HG02973 (cell line): ENCODE measurements around the gene DOCK4.

Experiments used
- ATAC-seq: cut with Tn5 transposase; IDR thresholded peaks from one replicate; pipeline ENCODE4 v1.9.1; 2021; ENCODE audit warnings: moderate library complexity; ENCODE audit not compliant: unreplicated experiment

The DOCK4 gene

DNA sequence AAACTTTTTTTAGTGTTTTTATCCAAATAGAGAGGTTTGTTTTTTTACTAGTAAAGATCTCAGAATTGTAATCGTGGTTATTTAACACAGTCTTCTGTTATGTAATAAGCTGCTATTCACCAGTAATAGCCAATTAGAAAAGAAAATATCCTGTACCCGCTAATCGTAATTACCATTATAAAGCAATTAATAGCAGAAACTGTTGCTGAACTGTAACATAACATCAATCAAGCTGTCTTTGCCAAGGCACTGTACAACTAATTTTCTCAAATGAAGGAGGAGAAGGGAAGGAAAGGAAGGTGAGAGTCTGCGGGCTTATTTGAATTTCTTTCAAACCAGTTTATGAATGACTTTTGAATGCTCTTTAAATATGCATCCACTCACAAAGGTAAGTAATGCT lies 9.6 kb upstream of the DOCK4 start:
- no peak for ATAC-seq

DNA sequence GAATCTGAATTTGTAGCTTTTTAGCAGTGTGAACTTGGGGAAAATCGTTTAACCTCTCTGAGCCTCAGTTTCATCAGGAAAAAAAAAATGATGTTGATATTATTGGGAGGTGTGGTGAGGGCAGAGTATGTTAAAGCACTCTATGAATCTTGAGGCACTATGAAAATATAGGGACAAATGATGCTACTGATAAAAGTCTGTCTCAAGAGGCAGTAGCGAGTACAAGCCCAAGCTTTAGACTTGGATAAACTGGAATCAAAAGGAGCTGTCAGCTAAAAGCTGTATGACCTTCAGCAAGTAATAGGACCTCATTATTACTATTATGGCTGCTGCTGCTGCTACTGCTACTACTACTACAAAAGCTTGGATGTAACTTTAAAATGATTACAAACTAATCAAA lies 8.7 kb upstream of the DOCK4 start:
- ATAC-seq = no peak

DNA sequence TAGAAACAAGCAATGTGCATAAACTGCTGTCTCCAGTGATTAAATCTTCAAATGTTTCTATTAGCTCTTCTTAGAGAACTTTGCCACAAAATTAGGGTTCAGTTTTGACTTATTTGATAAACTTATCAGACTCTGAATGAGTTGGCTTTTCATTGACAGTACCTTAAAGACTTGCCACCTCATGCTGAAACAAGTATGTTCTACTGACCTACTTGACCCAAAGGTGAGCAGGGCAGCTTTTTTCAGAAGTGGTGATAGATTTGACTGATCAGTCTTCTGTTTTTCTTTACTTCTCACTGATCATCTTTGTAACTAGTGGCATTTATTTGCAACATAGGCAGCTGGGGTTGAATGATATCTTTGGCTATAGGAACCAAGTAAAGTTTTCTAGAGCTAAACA lies 8.1 kb upstream of the DOCK4 start:
- no peak for ATAC-seq

DNA sequence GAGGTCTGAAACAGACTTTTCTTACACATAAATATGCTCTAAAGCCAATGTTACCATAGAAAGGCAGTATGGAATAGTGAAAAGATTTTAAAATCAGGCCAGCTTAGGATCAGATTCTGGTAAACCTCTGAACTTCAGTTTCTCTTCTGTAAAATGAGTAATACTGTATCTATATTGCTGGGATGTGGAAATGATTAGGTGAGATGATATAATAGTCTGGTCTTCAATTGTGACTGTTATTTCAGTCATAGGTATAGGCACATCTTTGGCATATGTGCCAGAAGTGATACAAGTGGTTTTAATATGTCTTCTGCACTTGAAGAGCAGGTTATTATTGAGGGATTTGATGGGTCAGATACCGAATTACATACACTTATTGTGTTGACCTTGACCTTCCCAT lies 7.5 kb upstream of the DOCK4 start:
- no peak for ATAC-seq

DNA sequence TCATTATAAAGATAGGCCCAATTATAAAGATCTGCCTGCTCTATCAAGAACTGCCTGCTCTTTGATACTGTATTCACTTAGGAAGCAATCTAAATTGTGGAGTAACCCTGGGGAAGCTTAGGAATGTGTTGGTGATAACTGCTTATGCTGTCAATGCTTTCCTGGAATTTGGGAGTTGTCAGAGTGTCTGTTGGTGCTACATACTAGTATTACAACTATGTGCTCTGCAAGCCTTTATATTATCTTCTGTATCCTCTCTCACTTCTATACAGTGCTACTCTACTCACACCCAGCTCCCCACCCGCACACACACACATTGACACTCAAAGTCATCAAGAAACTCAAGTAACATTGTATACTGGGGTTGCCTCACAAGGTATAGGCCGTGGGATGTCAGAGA lies 6.4 kb upstream of the DOCK4 start:
- ATAC-seq = no peak

DNA sequence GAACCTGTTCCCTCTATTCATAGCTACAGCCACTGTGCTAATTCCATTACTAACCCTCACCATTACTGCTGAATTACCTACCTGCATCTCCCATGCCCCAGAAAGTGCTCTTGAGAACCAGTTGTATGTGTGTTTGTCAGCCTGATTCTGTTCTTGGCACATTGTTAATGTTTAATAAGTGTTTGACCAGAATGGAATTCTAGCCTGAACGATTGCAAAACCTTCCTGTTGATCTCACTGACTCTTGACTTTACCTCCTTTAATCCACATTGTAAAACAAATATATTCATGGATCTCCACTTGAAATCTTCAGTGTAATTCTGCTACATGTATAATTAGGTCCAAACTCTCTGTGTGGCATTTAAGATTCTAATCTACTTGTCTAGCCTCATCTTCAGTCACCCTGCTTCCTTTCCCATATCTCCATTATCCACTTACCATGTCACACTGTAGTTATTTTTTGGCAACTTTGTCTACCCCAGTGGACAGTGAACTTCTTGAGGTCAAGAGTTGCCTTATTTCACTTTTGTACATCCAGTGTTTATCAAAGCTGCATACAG lies 5.2 kb upstream of the DOCK4 start:
- no peak for ATAC-seq

DNA sequence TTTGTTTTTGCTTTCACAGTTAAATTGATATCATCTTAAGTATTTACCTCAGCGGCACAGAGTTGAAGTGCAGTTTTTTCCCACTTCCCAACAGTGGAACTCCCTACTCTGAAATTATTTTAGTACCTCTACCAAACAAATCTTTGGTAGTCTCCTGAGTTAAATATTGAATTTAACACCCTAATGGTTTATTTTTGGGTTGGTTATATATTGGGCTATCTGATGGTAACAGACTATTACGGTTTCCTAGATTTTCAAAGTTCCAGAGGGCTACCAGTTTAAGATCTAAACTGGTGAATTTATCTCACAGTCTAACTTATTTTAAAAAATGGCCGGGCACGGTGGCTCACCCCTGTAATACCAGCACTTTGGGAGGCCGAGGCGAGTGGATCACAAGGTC lies 1.6 kb upstream of the DOCK4 start:
- no peak for ATAC-seq

DNA sequence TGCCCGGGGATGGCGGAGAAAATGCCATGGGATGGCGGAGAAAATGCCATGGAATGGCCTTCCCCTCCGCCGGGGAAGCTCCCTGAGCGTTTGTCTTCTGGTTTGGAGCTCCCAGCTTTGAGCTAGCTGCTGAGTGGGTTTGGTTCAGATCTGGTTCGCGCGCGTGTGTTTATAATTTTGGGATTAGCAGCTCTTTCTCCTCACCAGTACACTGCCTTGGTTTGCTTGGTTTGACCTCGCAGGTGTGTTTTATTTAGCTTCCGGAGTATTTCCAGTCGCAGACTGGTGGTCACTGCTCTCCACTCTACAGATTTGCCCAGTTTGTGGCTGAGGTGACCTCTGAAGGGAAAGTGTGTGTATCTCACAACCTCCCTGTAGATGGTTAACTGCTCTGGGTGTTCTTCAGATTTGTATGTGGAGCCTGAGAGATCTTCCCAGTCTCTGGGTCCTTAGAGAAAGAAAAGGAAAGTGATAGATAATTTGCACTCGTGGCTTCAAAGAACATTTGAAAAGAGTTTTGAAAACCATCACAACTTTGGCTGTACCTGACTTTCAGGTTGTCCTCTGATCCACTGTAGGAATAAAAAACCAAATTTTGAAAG lies 893 bp upstream of the DOCK4 start:
- ATAC-seq = no peak

DNA sequence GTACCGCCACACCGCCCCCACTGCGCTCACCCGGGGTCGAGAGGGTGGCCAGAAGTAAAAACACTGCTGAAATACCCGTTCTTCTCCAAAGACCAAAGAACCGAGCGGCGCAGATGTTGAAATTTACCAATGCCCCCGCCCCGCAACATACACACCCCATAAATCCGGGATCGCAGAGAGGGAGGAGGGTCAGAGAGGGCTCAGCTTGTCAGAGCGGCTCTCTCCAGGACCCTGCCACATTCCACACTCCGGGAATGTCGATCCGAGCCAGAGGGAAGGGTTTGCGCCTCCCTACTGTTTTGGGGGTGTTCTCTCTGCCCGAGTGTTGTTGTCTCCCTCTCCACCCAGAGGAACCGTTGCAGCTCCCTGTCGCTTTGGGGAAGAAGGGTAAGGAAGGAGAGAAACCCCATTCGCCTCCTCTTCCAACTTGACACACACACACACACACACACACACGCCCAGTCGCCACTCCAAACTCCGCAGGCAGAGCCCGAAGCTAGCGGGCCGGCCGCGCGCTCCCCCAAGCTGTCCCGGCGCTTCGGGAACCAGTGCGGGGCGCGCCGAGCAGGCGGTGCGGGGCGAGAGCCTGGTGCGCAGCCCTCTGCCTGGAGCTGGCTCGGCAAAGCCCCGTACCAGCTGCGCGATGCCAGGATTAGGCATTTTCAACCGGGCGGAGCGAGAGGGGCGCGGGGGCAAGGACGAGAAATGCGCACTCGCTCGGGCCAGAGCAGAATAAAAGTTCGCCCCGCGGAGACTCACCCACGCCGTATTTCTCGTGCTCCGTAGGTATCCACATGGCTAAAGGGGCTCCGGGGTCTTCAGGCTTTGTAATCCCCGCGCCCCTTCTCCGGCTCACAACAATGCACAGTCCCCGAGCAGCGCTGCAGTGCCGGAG lies 609 bp downstream of the DOCK4 start:
- ATAC-seq = peak; percentile 5

DNA sequence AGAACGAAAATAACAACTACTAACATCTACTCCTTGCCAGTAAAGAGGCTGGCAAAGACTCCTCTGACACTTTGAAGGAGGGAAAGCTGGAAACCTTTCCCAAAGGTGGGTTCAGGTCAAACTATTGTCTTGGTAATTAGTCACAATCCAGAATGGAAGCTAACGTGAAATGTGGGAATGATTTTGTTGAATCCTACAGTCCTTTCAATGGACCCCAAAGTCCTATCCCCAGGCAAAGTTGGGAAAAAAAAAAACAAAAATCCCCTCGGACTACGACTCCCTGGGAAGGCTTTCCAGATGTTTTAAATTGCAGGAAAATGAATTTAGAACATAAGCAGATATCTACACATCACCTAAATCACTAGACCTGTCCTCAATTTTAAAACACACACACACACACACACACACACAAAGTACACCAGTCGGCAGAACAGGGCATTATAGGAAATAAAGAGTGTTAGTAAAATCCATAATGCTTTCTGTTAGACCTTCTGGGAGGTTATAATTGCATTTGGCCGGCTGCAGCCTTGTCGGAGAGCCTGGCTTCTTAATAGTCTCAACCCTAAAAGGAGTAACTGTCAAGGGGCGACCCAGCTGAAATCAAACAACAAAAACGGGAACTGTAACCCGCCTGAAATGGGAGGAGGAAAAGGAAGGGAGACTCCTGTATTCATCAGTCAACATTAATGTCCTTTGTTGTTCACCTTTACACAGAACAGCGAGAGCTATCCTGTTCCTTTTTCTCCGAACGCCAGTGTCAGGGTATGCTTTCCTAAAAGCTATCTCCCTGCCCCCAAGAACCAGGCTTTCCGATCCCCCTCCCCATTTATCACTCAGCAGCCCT lies 1.5 kb downstream of the DOCK4 start:
- no peak for ATAC-seq

DNA sequence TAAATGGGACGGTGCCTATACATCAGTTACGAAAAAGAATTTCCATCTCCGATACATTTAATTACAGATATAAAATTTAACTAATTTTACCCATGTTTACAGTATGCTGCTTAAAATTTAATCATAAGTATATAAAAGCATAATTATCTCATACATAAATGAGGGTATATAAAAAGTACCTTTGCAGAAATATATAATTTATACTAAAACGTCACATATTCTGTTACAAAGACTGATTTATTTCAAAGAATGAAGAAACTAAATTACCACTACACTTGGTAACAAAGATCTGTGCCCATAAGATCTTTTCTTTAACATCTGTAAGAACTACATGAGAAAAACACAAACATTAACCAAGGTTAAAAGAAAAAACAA lies 2.8 kb downstream of the DOCK4 start:
- ATAC-seq = no peak

DNA sequence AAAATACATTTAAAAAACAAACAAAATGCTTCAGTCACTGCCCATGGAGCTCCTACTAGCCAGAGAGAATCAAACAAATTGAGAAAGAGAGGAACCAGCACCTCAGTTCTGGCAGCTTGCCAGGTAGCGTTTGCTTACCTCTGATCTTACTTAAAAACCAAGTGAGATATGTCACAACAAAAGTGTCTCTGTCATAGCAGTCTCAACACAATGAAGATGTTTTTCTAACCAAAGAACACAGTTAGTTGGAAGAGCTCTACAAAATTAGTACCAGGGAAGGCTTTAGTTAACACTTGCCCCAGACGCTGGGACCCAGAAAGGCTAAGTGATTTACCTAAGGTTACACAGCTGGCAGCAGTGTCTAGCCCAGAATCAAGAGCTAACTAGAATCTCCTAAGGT lies 3.4 kb downstream of the DOCK4 start:
- ATAC-seq = no peak

DNA sequence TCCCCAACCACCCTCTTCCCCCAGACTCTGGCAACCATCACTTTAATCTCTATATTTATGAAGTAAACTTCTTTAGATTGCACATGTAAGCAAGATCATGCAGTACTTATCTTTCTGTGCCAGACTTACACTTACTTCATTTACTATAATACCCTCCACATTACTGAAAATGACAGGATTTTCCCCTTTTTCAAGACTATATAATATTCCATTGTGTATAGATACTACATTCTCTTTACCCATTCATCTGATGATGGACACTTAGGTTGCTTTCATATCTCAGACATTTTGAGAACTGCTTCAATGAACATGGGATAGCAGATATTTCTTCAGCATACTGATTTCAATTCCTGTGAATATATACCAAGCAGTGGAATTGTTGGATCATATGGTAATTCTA lies 4.4 kb downstream of the DOCK4 start:
- ATAC-seq = no peak

DNA sequence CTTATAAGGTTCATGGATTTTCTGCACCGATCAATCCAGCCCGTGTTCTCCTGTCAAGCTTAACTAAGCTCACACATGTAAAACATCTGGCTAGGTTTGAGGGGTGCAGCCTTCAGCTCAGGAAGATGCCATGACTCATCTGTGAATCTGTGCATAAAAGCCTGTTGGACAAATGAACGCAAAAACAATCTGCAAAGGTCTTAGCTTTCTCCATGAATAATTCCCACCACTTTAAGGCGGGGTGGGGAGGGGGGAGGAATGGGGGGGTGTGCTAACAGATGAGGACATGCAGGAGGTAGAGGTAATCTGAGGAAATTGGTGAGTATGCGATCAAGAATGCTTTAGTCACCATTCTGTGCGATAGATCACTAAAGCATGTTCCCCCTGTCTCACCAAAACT lies 4.8 kb downstream of the DOCK4 start:
- ATAC-seq = no peak

DNA sequence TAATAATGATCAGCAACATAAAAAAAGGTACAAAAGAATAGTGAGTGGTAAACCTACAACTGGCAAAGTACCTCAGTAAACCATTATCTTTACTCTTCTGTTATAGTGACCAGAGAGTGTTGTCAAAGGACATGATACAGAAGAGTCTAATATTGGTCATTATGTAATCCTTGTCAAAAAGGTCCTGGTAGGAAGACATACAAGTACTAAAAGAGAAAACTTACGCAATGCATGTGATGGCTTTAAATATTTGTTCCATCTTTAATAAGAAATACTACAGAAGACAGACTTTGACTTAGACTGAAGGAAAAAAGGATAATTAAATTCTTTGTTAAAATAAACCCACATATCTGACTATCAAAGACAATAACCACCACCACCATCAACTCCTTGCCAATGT lies 6.5 kb downstream of the DOCK4 start:
- no peak for ATAC-seq

DNA sequence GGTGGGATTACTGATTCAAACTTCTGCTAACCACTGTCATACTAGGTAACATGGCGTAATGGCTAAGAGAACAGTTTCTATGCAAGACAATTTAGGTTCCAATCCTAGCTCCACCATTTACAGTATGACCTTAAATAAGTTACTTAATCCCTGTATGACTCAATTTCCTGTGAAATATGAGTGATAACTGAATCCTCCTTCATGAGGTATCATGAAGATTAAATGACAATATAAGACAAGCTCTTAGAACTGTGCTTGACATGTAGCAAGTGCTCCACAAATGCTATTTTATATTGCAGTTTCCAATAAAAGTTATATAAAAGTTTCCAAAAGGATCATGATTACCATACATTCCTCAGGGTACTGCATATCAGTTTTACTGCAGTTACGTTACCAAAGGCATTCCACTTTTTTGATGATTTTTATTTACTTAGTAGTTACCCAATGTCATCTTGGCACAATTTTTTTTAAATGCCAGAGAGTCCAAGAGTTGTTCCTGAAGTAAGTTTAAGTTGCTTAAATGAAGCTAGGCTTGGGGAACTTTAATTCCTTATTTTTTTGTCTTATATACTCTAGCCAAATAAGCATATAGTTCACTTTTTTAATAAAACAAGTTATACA lies 7.1 kb downstream of the DOCK4 start:
- no peak for ATAC-seq

DNA sequence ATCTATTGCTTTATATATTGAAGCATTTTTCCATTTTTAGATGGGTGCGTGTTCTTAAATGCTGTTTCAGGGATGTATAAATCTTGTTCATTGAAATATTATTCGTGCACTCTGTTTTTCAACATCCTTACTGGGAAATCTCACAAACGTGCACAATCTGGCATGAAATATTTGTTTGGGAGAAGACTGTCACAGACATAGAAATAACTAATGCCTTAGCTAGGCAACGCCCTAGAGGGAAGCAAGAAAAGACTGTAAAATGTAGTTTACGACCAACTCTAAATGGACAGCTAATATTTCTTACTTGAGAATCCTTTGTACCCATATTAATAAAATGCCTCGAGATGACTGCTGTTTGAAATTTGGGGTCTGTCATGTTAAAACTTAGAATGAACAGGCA lies 8.9 kb downstream of the DOCK4 start:
- ATAC-seq = no peak

DNA sequence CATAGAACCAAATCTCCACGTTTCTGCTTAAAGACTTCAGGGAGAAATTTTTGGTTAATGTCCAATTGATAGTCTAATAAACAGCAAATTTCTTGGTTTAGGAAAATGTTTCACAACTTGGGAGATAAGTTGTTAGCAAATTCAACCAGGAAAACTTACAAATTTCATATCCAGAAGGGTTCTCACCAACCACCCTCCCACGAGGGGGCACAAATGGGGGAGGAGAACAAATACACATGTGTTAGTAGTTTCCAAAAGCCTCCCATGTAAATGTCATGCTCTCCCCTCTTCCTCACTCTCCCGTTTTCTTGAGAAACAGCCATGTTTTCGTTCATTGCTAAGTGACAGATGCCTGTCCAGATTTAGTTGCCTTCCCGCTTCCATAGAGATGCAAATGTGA lies 10.5 kb downstream of the DOCK4 start:
- no peak for ATAC-seq

DNA sequence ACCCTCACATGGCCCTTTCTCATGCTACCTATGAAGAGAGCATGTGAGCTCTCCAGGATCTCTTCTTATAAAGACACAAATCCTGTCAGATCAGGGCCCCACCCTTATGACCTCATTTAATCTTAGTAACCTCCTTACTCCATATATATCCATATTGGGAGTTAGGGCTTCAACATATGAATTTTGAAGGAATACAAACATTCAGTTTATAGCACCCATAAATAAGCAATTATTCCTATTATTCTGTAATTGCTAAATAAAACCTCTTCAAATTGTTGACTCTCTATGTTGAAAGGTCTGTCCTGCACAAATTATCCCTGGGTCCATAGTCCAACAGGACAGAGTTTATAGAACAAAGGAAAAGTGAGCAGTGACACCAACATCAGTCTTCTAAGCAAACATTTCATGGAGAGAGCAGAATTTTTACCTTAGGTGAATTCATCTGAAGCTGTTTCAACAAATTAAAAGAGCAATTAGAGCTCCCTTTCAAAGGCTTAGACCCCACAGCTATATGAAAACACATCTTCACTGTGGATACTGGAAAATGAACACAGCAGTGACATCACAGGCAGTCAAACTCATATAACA lies 12.2 kb downstream of the DOCK4 start:
- ATAC-seq = no peak

DNA sequence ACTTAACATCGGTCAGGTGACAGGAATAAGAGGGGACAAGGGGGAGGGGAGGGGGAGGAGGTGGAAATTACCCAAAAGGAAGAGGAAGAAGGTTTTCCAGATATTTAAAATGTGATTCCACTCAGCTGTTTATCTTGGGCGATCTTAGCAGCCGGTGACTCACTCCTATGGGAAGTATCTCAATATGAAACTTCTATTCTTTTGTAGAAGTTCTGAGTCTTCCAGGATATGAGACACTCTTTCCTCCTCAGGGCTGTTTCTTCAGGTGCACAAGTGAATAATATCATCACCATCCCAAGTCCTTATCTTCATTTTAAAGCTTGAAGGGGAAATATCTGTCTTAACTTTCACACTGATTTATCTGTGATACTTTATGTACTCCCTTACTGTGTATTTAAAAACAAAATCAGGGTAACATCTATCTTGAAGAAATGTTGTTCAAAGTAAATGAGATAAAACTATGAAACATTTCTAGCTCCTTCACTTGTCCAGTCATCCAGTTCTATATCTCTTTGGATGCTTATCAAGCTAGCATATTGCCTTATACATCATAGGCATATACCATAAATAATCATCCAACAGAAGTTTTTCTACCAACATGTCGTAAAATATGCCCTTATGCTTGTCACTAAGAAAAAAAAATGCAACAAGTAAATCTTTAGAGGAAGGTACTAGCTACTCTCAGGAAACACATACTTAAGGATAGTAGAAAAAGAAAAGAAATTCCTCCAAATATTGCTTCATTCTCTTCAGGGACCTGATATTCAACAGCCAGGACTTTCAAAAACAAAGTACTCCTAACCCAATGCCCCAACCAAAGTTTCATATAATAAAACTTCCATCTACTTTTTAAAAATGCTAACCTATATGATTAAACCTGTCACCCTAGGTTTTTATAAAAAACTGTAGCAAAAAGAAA lies 13.7 kb downstream of the DOCK4 start:
- no peak for ATAC-seq
